ENCODE results near the gene TNS3.

TNS3 gene

DNA sequence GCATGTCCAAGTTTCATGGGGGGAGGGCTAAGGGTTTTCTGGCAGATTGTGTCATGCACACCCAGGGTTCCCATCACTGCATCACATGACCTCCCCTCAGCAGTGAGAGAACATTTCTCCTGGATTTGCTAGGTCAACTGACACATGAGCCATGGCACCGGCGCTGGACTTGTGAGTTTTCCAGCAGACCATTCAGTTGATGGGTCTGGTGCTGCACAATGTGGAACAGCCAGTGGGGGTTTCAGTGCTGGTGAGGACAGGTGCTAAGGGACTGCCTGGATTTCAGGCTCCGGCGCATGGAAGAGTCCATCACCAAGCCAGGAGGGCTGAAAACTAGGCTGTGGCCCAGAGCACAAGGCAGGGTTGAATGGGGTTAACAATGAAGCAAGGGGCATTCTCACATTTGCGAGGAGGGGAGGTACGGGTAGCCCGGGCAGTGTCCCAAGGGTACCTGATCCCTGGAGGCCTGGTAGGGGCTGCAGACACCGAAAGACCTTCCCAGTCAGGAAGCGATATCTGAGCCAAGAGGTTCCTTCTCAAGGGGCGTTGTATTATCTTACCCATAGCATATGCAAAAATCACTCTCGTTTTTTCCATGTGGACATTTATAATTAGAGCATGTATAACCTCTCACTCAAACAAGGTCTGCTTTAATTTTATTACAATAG lies 203.0 kb downstream of the TNS3 start:
- FAIRE-seq: no peak

DNA sequence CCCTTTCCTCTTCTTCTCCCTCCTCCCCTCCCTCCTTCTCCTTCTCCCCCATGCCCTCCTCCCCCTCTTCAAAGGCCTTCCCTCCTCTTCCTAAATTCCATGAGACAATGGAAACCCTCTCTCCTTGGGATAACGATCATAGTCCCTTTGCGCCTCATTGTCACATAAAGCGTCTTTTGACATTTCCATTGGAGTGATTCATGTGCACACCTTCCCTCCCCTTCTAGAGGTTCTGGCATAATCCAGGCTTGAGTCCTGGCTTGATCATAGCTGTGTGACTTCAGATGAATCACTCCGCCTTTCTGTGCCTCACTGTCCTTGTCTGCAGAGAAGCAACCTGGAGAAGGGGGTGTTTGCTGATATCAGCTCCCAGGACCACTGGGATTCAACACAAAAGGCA lies 204.2 kb downstream of the TNS3 start:
- FAIRE-seq: no peak

DNA sequence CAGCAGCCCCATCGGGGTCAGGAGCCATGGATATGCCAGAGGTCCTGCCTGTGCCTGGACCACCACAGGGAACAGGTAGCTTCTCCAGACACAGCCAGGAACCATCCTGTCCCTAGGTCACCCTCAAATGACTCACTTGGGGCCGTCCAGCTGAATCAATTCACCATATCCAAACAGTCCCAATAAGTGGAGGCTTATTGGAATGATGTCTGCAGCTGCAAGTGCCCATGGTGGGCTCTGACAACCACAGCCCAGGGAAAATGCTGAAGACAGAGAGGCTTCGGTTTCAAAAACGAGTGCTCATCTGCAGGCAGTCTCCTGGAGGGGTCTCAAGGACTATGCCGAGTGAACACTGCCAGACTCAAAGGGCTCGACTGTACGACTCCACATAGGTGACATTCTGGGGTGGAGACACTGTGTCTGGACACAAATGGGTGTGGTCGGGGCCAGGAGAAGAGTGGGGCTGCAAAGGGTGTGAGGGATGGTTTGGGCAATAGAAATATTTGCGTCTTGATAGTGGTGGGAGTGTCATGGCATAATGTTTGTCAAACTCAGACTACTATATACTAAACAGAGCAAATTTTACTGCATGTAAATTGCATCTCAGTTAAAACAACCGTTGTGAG lies 204.8 kb downstream of the TNS3 start:
- no peak for FAIRE-seq

DNA sequence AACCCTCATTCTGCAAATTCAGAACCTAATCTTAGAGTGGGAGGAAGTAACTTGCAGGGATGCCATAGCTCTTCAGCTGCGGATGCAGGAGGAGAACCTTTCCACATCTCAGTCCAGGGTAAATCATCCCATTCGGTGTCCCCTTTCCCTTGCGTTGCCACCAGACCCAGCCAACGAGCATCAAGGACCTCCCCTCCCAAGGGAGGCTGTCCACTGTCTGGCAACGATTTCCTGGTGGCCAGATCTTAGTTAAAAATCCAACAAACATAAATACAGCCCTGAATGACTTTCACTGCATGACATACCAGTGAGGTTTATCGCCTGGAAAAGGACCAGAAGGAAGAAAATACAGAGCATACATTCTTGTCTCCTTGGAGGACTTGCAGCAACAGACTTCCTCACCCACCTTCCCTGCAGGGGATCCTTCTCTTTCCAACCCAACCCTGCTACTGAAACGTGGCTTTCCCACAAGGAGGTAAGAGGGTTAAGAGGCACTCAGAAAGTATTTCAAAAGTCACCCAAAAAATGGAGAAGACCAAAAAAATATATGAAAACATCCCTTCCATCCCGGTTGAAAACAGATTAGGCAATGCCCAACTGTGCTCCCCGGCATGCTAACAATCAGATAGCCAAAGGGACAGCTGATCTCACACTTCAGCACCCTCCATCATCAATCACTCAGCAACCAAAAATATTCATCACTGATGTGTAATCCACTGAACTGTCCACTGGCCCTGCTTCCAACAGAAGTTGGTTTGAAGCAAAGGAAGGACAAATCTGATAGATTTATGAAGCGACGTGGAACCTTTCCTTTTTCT lies 206.6 kb downstream of the TNS3 start:
- no peak for FAIRE-seq

GRCh38 chr7:47374538-47374937 lies 207.4 kb downstream of the TNS3 start:
- FAIRE-seq: no peak

DNA sequence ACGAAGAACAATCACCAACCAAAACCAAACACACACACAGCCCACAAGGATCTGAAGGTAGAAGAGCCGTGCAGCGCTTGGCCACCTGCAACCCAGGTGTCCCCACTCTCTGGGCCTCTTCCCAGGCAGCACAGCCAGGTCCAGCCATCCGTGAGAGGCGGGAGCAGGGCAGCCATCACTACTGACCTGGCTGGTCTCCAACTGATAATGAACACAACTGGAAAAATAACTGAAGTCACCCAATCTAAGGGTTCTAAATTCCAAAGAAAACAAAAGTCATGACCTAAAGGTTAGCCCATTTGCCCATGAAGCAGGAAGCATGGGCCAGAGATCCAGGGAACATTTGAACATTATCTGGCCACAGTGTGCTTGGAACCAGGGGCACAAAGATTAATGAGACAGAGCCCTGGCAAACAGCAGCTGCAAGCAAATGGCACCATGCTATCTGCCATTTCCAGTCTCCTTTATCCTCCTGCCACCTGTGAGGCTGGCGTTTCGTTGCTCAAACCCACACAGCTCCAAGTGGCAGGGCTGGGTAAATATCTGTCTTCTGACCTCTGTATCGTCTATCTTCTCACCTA lies 207.9 kb downstream of the TNS3 start:
- FAIRE-seq: no peak

DNA sequence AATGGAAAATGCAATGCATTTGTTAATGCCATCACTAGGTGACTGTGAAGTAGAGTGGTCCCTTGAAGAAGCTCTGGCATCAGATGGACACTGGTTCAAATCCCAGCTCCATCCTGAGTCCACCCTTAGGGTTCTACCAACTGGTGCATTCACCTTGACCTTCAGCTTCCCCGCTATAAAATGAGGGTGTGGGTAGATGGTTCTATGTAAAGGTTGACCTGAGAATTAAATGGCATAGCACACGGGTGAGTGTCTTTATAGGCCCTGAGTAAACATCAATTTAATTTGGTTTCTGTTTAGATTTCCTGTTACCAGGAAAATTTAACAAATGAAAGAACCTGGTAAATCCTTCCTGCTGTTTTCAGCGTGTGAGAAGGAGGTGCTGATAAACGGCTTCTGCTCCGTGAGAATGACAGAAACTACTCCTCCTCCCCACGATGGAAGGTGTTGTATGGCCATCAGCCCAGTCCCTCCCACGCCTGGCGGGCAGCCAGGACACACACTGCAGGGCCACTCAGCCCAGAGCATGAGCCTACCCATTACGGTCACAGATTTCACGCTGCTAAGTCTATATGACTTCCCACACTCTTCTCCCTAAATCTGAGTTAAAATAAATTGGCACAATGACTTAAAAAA lies 210.1 kb downstream of the TNS3 start:
- no peak for FAIRE-seq

DNA sequence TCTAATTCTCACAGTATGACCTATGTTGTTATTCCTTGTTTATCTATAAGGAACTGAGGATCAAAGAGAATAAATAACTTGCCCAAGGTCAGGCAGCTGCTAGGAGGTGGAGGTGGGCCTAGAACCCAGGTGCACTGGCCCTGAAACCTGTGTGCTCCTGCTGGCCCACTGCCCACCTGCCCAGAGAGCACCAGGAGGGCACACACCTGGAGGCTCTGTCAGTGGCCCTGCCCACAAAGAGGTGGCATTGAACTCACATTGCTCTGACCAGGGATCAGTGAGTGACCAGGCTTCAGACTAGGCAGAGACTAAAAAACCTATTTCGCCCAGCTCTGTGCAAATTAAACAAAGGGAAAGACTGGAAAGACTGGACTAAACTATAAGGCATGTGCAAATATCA lies 210.6 kb downstream of the TNS3 start:
- no peak for FAIRE-seq

DNA sequence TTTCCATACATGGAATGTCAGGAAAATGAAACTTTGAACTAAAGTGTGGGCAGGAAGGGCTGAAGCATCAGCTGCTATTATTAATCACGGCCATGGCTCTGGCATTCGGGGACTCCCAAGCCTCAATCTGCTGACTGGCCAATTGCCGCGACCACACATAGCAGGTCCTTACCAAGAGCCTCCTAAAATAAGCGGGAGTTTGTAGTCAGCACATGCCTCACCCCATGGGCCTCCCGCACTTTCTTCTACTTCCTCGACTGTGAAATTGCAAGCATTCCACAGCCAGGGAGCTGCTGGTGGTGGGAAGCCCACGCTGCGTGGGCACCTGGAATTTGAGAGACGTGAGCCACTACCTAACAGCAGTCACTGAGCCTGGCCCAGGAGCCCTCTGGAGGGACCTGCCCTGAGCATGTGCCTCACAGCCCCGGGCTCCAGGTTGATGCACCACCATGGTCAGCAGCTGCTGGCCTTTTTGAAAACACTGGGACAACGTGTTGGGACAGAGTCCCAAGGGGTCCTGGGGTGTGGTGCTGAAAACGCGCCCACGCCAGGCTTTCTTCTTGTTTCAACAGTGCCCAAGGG lies 211.4 kb downstream of the TNS3 start:
- no peak for FAIRE-seq

DNA sequence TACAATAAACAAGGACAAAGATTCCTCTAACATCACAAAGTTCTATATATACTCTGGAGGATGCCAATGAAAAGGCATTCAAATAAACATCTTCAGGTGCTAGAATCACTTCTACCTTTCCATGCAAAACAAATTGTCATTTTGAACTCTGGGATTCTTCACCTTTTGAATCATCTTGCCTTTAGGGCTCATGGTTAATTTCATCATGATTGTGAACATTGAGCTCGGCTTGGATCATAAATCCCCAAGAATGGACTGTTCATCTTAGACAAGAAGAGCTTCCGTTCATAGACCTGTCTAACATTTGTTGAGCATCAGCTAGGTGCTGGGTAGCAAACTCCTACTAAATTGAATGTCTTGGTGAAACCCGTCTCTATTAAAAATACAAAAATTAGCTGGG lies 212.2 kb downstream of the TNS3 start:
- no peak for FAIRE-seq

- no peak for FAIRE-seq
These were observed 213.6 kb downstream of the TNS3 start for GRCh38 chr7:47368190-47368812.

GRCh38 chr7:47367369-47367768 lies 214.5 kb downstream of the TNS3 start:
- no peak for FAIRE-seq

DNA sequence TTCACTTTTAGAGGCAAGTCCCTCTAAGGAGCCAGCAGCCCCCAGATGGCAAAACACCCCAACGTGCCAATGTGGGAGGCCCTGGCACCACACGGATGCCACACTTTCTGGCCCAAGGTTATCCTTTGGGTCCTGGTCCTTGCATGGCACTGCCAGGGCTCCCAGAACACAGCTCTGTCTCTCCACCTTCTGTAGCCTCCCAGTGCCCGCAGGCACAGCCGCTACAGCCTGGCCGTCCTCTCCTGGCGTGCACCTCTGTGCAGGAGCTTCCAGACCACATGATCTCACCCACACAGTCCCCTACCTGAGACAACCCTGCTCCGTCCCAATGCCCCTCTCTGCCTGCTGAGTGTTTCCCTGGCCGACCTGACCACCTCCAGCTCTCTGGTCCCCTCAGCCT lies 215.0 kb downstream of the TNS3 start:
- FAIRE-seq: no peak

DNA sequence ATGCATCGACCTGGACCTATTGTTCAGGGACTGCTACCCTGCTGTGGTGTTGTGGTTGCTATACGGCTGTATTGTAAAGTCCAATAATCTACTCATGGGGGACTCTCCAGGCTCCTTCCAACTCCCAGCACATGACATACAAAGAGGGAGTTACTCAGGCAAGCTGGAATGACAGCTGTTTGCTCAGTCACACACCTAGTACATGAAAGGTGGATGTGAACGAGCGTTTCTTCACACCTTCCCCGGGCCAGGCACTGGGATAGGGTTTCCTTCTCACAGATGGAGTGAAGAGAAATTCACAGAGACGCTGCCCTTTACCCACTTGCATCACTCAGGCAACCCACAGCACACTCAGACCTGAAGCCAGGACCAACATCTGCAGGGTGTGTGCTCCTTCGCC lies 215.7 kb downstream of the TNS3 start:
- no peak for FAIRE-seq

- no peak for FAIRE-seq
These were observed 218.9 kb downstream of the TNS3 start for GRCh38 chr7:47362984-47363383.

GRCh38 chr7:47361746-47362215 lies 220.1 kb downstream of the TNS3 start:
- no peak for FAIRE-seq

DNA sequence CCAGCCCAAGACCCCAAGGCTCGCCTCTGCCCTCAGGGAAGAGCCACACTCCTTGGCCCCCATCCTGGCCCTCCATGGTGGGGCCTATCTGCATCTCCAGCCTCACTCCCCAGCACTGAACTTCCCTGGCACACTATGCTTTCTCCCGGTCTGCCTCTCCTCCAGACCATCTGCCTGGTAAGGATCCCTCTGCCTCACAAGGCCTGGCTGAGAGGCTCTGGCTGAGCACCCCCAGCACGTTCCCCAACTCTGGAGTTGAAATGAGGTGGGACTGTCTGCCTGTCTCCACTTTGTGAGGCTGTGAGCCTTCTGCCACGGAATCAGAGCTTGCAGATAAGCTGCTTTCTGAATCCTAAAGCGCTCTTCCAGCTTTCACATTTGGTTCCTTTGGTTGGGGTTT lies 220.7 kb downstream of the TNS3 start:
- FAIRE-seq: no peak

DNA sequence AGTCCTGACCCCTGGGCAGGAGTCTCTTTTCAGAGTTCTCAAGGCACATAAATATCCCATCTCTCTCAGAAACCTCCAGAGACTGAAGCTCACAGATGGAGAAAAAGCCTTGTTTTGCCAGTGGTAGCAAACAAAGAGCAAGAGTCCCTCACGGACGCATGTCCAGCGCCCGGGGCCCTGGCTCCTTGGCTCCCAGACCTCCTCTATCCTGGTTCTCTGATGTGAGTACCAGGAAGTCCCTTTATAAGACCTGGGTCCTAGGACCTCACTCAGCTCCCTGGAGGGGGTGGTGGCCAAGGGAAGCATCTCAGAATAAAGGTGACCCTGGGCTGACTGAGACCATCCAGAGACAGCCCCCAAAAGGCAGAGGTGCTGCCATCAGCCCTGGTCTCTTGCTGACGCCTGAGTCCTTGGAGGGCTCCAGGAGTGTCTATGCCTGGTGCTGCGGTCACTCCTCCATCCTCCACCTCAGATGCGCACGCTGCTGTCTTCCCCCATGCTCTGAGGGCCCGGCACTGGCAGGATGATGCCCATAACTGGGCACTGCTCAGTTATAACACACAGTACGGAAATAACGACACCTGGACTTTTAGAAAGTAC lies 221.5 kb downstream of the TNS3 start:
- no peak for FAIRE-seq

GRCh38 chr7:47358944-47359588 lies 222.8 kb downstream of the TNS3 start:
- FAIRE-seq: no peak

DNA sequence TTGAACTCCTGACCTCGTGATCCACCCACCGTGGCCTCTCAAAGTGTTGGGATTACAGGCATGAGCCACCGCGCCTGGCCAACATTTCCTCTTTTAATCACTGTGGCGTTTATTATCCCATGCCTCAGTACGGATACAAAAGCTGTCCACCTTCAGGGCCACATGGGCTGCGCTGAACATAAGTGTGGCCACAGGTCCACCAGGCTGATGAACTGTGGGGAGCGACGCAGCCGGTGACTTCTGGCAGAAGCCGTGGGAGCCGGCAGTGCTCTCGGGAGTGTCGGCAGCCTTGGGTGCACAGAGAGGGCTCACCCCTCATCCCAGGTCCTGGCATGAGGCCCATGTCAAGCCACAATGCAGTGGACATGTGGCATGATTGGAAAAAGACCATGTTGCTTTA lies 223.6 kb downstream of the TNS3 start:
- FAIRE-seq: no peak

DNA sequence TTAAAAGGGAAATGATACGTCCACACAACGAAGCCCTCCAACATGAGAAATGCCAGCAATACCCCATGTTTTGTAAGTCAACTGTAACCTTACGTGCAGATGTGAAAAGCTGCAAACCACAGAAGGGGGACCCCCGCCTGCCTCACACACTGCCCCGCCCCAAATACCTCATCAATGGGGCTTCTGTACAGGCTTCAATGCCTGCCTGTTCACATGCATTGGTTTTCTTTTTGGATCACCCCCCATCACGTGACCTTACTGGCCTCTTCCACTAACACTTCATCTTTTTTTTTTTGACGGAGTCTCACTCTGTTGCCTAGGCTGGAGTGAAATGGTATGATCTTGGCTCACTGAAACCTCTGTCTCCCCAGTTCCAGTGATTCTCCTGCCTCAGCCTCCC lies 224.0 kb downstream of the TNS3 start:
- FAIRE-seq: no peak

All from A204.1 (cell line).